CMK (cell line): ENCODE measurements around the gene VASN.
"Not testable (repeated sequence)": the region's sequence is repeated elsewhere in the genome, so short reads cannot be mapped to it uniquely, and the experiment has no call there.

ENCODE experiments used
- DNase-seq: peaks from one replicate; pipeline ENCODE4 v3.0.0-alpha.2; 2010; ENCODE audit warnings: low read depth

VASN gene

DNA sequence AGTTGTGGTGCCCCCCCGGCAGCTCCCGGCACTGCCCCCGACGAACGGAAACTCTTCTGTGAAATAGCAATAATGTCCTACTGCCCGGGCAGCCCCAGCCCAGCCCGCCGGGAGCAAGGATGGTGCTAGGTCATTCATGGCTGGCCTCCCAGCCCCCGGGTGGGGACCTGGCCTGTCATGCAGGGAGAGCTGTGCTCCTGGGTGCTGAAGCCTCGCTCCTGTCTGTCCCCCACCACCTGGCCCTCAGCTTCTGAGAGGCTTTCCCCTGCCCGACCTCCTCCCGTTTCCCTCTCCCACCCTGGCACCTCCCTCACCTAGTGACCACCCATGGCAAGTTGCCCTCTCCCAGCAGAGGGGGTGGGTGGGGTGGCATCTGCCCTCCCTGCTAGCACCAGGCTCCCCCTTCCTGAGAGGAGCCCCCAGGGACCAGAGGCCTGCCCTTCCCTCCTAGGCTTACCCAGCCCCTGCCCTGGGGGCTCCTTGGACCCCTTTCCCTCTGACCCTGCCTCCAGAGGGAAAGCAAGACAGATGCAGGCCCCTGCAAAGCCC lies 34.0 kb upstream of the VASN start:
- no peak for DNase-seq

DNA sequence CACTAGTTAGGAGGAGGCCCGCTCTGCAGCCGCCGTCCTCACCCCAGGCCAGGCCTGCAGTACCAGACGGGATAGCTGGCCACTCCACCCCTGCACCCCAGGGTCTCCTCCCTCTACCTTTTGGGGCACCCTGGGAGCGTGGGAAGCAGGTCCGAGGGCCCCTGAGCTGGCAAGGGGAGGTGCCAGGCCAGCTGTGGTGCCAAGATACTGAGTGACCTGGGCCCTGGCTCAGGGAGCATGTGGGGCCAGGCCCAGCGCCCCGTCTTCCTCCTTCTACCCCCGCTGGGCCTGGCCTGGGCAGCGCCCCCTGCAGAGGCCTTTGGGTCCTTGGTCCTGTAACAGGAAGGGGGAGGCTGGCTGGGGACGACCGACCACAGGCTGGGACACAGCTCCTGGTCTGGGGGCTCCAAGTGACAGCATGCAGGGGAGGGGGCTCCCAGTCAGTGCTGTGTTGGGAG lies 33.5 kb upstream of the VASN start:
- DNase-seq, result no peak

DNA sequence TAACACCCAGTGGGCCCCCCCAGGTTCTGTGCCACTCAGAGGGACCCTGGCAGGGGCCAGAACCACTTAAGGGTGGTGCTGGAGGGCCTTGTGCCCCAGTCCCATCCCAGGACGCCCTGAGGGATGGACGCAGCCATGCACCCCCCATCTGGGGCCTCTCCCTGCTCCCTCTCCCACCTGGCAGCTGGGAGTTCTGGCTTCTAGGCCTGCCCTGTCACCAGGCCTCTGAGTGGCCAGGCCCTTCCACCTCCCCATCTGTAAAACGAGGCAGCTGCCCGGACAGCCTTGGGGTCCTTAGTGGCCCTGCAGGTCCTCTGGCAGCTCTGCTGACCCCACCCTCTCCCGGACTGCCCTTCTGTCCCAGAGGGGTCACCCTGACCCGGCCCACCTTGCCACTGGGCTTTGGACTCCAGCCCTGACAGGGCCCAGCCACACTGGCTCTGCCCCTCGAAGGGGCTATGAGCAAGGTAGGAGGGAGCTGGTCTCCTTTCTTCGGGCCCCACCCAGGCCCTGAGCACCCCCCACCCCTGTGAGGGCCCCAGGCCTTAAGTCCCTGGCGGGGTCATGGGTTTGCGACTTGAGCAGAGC lies 32.8 kb upstream of the VASN start:
- no peak for DNase-seq

DNA sequence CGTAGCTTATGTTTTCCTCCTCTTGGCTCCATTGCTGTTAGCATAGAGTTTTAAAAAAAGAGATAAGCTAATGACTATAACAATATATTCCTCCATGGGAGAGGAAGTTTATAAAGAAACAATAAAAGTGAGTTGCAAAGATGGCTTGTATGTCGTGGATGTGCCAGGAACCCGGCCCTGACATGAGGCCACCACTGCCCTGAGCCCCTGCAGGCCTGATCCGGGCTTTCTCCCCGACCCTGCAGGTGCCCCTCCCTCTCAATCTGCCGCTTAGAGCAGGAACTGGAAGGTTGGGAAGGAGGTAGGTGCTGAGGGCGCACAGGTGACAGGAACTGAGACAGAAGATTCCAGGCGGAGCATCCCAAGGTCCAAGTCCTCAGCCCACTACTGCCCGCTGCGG lies 32.2 kb upstream of the VASN start:
- no peak for DNase-seq

DNA sequence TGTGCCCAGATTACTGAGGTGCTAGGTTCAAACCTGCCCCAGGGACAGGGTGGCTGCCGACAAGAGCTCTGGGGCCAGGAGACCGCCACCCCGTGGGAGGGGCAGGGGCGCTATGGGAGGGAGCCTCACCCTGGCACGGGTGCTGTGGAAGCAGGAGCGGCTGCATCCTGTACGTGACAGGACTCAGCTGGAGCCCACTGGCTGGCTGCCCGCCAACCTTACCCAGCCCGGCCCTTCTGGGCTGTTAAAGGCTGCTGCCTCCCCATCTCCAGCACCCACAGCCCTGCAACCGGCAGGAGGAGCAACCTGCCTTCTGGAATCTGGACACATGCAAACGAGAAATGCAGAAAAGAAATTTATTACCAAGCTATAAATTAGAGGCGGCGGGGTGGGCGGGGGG lies 31.7 kb upstream of the VASN start:
- DNase-seq, result no peak

DNA sequence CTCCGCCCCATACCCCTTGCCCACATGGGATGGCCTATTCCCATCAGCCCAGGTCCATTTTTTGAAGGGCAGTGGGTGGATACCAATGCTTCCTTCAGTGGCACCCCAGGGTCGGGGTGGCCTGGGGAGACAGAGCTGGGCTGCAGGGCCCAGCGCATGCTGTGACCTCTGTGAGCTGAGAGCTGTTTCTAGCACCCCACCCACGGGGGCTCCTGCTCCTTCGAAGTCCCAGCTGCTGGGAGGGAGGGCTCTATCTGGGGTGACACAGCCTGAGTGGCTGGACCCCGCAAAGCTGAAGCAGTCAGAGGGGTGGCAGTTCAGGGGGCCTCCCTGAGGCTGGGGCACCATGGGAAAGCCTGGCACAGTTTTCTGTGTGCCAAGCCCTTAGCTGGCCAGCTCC lies 31.2 kb upstream of the VASN start:
- DNase-seq, result no peak

DNA sequence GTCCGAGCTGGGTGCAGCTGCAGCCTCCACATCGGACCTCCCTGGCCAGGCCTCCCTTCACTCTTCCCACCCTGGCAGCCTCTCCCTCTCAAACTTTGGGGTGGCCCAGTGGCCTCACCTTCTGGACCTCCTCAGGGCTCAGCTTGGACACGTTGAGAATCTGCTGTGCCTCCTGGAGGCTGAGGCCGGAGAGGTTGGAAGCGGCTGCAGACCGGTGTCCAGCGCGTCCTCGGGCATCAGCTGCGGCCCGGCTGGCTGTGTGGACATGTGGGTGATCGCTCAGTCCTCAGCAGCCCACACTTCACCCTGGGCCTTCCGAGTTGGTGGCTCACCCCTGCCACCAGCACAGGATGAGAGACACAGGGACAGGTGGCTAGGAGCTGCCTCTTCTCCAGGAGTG lies 30.4 kb upstream of the VASN start:
- DNase-seq, result no peak

DNA sequence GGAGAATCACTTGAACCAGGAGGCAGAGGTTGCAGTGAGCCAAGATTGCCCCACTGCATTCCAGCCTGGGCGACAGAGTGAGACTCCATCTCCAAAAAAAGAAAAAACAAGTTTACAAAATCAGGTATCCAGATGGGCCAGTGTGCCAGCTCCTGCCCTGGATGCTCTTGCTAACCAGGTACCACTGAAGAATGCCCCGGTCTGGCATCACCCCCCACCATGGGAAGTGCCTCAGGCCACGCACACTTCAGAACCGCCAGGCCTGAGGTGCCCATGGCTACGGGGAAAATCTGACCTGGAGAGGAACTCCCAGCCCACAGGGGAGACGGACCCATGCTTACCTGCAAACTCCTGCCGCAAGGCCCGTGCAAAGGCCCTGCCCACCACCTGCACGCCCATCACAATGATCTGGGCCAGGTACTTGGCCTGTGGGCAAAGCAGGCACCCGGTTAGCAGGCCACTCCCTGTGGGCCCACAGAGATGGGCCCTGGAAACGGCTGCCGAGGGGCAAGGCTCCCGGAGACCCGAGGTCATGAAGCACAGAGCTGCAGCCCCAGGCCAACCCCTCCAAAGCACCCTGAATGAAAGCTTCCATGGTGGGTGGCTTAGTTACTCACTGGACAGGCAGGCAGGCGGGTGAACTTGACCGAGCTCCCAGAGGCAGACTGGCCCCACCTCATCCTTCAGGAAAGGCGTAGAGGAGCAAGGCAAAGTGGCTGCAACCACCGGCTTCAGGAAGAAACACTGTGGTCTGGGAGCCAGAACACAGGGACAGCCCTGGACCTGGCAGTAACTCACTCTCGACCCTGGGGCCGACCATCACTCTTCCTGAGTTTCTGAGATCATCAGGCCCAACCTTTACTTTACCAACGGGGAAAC lies 28.5 kb upstream of the VASN start:
- DNase-seq, result no peak

DNA sequence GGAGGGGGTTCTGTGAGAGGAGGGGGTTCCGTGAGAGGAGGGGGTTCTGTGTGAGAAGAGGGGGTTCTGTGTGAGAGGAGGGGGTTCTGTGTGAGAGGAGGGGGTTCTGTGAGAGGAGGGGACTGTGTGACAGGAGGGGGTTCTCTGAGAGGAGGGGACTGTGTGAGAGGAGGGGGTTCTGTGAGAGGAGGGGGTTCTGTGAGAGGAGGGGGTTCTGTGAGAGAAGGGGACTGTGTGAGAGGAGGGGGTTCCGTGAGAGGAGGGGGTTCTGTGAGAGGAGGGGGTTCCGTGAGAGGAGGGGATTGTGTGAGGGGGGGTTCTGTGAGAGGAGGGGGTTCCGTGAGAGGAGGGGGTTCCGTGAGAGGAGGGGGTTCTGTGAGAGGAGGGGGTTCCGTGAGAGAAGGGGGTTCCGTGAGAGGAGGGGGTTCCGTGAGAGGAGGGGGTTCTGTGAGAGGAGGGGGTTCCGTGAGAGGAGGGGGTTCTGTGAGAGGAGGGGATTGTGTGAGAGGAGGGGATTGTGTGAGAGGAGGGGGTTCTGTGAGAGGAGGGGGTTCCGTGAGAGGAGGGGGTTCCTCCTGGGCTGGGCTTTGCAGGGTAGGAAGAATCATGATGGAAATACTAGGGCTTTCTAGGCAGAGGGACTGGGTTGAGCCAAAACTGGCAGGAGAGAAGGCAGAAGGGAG lies 27.2 kb upstream of the VASN start:
- DNase-seq, result not testable (repeated sequence)

DNA sequence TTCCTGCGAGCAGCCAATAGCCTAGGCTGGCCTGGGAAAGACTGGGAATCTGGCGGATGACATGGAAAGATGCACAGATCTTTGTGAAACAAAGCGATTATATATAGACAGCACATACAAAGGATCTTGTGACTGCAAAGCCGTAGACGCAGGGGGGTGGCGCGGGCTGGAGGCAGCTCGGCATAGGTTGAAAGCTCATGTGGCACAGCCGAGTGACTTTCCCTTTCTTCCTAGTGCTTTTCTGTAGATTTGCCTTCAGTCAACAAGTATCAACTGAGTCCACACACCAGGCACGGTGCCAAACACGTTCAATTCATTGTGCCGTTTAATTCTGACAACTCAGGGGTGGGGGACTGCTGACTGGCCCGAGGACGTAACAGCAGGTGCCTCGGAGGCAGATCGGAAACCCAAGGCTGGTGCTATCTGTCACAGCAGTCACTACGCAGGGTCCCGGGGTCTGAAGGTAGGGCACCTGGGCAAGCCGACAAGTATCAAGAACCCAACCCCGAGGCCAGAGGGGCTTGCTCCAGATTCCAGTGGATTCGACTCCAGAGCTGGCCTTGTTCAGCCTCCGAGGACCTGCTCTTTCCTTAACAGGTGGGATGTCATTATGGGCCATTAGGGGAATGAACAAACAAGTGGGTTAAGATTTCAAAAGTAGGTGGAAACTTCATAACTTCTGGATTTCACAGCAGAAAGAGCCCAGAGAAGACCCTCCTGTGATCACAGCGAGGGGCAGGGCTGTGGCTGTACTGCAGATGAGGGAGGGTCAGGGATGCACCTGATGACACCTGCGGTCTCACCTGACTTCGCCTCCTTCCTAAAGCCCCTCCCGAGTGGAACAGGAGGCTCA lies 26.4 kb upstream of the VASN start:
- no peak for DNase-seq

DNA sequence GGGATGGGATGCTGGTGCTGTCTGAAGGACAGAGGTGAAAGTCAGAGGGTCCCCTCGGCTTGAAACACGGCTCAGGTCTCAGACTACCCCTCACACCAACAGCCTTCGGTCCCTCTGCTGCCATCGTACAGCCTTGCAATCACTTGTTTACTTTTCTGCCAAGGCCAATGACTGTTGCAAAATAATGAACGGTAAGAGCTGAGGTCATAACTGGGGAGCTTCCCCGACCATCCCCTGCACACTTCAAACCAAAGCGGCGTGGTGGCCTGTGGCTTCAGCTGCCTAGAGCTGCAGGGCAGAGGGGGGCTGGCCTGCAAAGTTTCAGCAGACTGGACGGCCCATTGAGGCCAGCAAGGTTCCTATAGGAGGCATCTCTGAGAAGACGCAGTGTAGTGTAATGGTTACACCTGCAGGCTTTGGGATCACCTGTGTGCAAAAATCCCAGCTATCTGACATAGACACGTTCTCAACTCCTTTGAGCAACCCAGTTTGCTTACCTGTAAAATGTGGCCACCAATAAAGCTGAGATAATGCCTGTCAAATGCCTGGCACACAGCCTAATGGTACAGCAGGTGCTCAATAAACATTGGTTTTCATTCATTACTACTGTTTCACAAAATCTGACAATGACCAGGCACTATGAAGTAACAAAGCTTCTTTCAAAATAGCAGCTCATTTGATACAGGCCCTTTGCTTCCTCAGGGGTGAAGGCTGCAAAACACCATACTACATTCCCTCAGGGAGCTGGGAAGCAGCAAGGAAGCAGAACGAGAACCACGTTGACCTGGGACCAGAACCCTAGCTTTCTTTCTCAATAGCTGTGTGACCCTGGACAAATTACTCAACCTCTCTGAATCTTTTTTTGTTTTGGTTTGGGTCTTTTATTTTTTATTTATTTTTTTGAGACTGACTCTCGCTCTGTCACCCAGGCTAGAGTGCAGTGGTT lies 25.5 kb upstream of the VASN start:
- no peak for DNase-seq

DNA sequence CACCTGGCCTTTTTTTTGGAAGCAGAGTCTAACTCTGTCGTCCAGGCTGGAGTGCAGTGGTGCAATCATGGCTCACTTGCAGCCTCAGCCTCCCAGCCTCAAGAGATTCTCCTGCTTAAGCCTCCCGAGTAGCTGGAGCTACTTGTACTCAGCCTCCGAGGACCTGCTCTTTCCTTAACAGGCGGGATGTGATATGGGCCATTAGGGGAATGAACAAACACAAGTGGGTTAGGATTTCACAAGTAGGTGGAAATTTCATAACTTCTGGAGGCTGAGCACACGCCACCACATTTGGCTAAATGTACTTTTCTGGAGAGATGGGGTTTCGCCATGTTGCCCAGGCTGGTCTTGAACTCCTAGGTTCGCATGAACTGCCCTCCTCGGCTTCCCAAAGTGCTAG lies 24.6 kb upstream of the VASN start:
- no peak for DNase-seq

DNA sequence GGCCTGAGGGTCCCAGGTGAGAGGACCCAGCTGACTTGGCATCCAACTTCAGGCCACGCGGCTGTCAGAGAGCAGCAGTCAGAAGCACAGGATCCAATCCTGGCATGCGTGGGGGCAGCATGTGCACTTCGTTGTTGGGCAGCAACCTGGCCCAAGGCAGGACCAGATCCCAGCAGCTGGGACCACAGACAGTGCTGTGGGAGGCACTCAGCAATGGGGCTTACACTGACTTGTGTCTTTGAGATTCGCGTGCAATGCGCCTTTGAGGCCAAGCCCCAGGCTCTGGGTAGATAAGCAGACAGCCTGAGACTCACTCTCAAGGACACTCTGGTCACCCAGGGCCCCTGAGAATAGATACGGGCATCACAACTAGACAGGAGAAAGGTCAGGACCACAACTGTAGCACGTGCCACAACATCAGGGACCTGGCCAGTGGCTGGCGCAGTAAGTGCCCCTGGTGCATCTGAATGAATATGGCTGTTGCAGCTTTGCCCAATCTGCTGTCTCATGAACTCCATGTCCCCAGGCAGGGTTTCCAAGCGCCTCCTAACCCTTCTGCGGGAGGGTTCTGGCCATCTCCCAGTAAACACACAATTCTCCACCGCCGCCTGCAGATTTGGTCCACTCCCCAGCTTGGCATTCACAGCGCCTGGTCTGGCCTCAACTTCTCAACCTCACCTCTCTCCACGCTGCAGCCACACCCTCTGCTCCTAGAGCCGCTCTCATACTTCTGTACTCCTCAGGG lies 23.7 kb upstream of the VASN start:
- DNase-seq, result no peak

DNA sequence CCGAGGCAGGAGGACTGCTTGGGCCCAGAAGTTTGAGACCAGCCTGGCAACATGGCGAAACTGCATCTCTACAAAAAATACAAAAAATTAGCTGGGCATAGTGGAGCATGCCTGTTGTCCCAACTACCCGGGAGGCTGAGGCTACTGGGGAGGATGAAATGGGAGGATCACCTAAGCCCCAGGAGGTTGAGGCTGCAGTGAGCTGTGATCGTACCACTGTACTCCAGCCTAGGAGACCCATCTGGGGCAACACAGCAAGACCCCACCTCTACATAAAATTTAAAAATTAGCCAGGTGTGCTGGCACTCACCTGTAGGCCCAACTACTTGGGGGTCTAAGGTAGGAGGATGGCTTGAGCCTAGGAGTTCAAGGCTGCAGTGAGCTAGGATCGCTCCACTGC lies 22.3 kb upstream of the VASN start:
- no peak for DNase-seq

DNA sequence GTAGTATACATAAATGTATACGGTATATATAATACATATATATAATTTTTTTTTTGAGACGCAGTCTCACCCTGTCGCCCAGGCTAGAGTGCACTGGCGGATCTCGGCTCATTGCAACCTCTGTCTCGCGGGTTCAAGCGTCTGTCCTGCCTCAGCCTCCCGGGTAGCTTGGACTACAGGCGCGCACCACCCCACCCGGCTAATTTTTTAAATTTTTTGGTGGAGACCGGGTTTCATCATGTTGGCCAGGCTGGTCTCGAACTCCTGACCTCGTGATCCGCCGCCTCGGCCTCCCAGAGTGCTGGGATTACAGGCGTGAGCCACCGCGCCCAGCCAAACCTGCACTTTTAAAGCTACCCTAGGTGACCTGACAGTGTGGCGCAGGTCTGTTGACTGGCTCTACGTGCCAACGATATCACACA lies 21.3 kb upstream of the VASN start:
- no peak for DNase-seq

DNA sequence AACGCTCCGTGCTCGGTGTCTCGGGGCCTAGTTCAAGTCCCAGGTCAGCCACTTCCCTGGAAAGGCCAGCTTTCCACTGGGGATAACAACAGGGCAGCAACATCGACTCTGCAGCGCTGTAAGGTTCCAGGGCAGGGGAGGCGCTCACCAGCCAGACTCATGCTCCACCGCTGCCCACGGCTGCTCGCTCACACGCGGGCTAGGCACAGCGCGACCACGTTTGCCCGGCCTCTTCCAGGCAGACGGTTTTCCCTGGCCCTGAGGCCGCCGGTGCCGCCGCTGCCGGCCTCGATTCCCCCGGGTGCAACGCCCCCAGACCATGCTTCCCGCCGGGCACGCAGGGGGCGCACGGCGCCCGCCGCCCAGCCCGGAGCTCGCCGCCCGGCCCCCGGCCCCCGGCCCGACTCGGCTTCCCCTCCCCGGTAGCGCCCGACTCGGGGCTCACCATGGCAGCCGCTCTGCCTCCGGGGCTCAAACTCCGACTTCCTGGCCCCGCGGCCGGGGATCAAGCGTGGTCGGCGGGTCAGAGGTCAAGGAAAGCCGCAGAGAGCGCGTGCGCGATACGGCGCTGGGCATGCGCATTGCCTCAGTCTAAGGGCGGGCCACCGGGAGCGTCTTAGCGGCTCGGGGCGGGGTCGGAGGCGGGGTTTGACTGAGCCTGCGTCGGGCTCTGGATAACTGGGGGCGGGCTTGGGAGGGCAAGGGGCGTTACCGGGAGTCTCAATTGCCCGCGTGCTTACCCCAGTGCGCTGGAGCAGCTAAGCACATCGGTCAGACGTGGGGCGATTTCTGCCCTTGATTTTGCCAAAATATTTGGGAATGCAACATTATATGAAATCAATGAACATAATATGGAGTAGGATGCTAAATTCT lies 20.6 kb upstream of the VASN start, which contains the start of gene PAM16:
Gene PAM16 (minus strand): TSS at position 535 of the 873 bp plus-strand sequence. CDS start 87 bp downstream, at position 448.
- DNase-seq, result peak; percentile 95

DNA sequence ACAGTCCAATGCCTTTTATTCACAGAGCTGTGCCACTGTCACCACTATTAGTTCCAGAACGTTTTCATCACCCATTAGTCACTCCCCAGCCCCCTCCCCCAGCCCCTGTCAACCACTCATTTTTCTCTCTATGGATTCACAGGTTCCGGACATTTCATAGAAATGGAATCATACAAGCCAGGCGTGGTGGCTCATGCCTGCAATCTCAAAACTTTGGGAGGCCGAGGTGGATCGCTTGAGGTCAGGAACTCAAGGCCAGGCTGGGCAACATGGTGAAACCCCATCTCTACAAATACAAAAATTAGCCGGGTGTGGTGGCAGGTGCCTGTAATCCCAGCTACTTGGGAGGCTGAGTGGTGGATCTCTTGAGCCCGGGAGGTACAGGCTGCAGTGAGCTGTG lies 19.8 kb upstream of the VASN start:
- DNase-seq, result no peak

DNA sequence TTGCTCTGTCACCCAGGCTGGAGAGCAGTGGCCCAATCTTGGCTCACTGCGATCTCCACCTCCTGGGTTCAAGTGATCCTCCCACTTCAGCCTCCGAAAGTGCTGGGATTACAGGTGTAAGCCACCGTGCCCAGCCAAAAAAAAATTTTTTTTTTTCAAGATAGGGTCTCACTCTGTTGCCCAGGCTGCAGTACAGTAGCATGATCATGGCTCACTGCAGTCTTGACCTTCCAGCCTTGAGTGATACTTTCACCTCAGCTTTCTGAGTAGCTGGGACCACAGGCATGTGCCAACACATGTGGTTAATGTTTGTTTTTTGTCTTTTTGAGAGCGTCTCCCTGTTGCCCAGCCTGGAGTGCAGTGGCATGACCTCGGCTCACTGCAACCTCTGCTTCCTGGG lies 18.8 kb upstream of the VASN start:
- DNase-seq, result no peak

DNA sequence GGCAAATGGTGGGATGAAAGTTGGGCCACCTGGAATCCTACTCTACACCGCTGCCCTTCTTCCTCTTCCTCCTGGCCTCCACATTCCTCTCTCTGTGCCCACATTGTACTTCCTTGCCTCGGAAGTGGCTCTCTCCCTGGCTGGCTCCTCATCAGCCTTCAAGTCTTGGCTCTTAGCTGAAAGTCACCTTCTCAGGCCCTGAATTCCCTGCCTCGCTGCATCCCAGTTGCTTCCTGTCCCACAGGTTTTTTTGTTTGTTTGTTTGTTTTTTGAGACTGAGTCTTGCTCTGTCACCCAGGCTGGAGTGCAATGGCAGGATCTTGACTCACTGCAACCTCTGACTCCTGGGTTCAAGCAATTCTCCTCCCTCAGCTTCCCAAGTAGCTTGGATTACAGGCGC lies 18.0 kb upstream of the VASN start:
- no peak for DNase-seq
